Breast epithelium (tissue), 4 donors: ENCODE results near the gene ANKRD11. TPM values are rescaled to one million over a fixed set of nuclear protein-coding genes. Genes with fewer than 3 reads are reported as not detected.
A peak's percentile ranks its signal among the peaks of the same experiment; 100 is the strongest.
"Not testable (repeated sequence)": the region's sequence is repeated elsewhere in the genome, so short reads cannot be mapped to it uniquely, and the experiment has no call there.

Source experiments
- DNase-seq, 2 donors: peaks; one replicate each; pipeline ENCODE4 v3.0.0-alpha.2; 2019; ENCODE audit warnings: low spot score in 2 of 2
- H3K27ac ChIP-seq, 2 donors: fragments of 200-600 bp; sonication (generic) in 1 of 2; one replicate each; pipeline ENCODE4 v1.5.1; 2016 to 2019; ENCODE audit warnings: mild to moderate bottlenecking in 1 of 2
- H3K27me3 ChIP-seq, 2 donors: fragments of 200-600 bp; sonication (generic) in 1 of 2; one replicate each; pipeline versions ENCODE4 v1.5.1 to v1.6.0; 2017 to 2019; ENCODE audit warnings: control low read depth in 1 of 2, mild to moderate bottlenecking in 1 of 2
- H3K36me3 ChIP-seq: fragments of 200-600 bp; one replicate; pipeline ENCODE4 v1.5.1; 2019
- H3K4me1 ChIP-seq, 2 donors: fragments of 200-600 bp; sonication (generic); one replicate each; pipeline ENCODE4 v1.5.1; 2016 to 2019; ENCODE audit warnings: control low read depth in 1 of 2
- H3K4me3 ChIP-seq, 3 donors: fragments of 200-600 bp; sonication (generic); 1 replicate in 2 of 3; 2 replicates in 1 of 3; pipeline ENCODE4 v1.5.1; 2016 to 2019; ENCODE audit warnings: mild to moderate bottlenecking in 3 of 3, moderate library complexity in 2 of 3
- H3K9me3 ChIP-seq, 2 donors: fragments of 200-600 bp; sonication (generic) in 1 of 2; one replicate each; pipeline ENCODE4 v1.5.1; 2016 to 2019; ENCODE audit warnings: control low read depth in 1 of 2
- CTCF ChIP-seq, 3 donors: fragments of 450-650 bp; IDR thresholded peaks; one replicate each; pipeline ENCODE4 v1.5.1; 2016 to 2017; ENCODE audit warnings: antibody characterized with exemption in 3 of 3, mild to moderate bottlenecking in 3 of 3, moderate library complexity in 3 of 3
- POLR2A ChIP-seq: fragments of 450-650 bp; IDR thresholded peaks from one replicate; pipeline ENCODE4 v1.6.1; 2016; ENCODE audit warnings: antibody characterized with exemption, mild to moderate bottlenecking, moderate library complexity
- POLR2AphosphoS5 ChIP-seq, 3 donors: sonication (generic); formaldehyde crosslinking; IDR thresholded peaks; one replicate each; pipeline ENCODE4 v1.6.1; 2017; ENCODE audit warnings: antibody characterized with exemption in 3 of 3
- intact Hi-C: fragments of 100-400 bp; cut with DNase I; formaldehyde crosslinking; loops from one replicate; pipeline ENCODE4 v1.15.1; 2023; ENCODE audit warnings: low total_unique reads
- total RNA-seq, 3 donors: library from RNA; depleted of rRNA; stranded (reverse); fragments of >200 nt; gene quantifications; one replicate each; pipeline ENCODE4 v1.1.0, GENCODE V29; 2016

ANKRD11 gene
- total RNA-seq, 3 donors from 2014 or later = 64.0 to 79.0 (median 69.2) TPM

- peak overlapping the region in 1 of 2 donors; percentile 10 for H3K27ac ChIP-seq
- no peak overlapping the region for H3K4me3 ChIP-seq
- no peaks in the 10 kb centered on the region for H3K27me3 ChIP-seq
- DNase-seq = peak in 1 of 2 donors; percentile 33
- intact Hi-C loops = no loop called here
- no peaks in the 10 kb centered on the region for H3K9me3 ChIP-seq
- H3K36me3 ChIP-seq = no peaks in the 10 kb centered on the region
- H3K4me1 ChIP-seq = peaks cover 4 to 29% of the 10 kb centered on the region in 2 donors
- TF ChIP-seq CTCF (IDR thresholded peaks at IDR 0.05) = no peak
- no peak for TF ChIP-seq POLR2A
- no peak for TF ChIP-seq POLR2AphosphoS5 (IDR thresholded peaks at IDR 0.05)
These were observed 126.6 kb downstream of the ANKRD11 start for GRCh38 chr16:89363621-89364393.

- H3K9me3 ChIP-seq, intact Hi-C loops, H3K4me3 ChIP-seq, H3K27me3 ChIP-seq, DNase-seq, H3K36me3 ChIP-seq: not testable (repeated sequence)
- Histone ChIP-seq H3K27ac (peak overlapping the region; percentile 40 to 59), H3K4me1 (peaks cover 4 to 34% of the 10 kb centered on the region in 2 donors)
These were observed 127.7 kb downstream of the ANKRD11 start for GRCh38 chr16:89362540-89363223.

GRCh38 chr16:89361751-89362539 lies 128.4 kb downstream of the ANKRD11 start:
- Histone ChIP-seq H3K4me1 (peaks cover 4 to 40% of the 10 kb centered on the region in 2 donors), H3K27me3 (no peaks in the 10 kb centered on the region), H3K36me3 (no peaks in the 10 kb centered on the region), H3K9me3 (no peaks in the 10 kb centered on the region), H3K4me3 (peak overlapping the region in 1 of 3 donors; percentile 0), H3K27ac (peak overlapping the region; percentile 40 to 59)
- TF ChIP-seq POLR2AphosphoS5 (IDR thresholded peaks at IDR 0.05) = no peak
- TF ChIP-seq POLR2A = no peak
- no peak for TF ChIP-seq CTCF (IDR thresholded peaks at IDR 0.05)
- DNase-seq = peak in 1 of 2 donors; percentile 39
- intact Hi-C loops = no loop called here

- intact Hi-C loops = no loop called here
- peaks cover 4 to 40% of the 10 kb centered on the region in 2 donors for H3K4me1 ChIP-seq
- H3K4me3 ChIP-seq = no peak overlapping the region
- H3K9me3 ChIP-seq = no peaks in the 10 kb centered on the region
- DNase-seq = no peak
- peak overlapping the region in 1 of 2 donors; percentile 59 for H3K27ac ChIP-seq
- no peaks in the 10 kb centered on the region for H3K27me3 ChIP-seq
- TF ChIP-seq POLR2A (no peak), CTCF (IDR thresholded peaks at IDR 0.05) (no peak), POLR2AphosphoS5 (IDR thresholded peaks at IDR 0.05) (no peak)
- no peaks in the 10 kb centered on the region for H3K36me3 ChIP-seq
These were observed 129.5 kb downstream of the ANKRD11 start for GRCh38 chr16:89360760-89361435.
